Hepatocyte (in vitro differentiated cells): Measurements from ENCODE around the gene AFTPH. TPM values are rescaled to one million over a fixed set of nuclear protein-coding genes. Genes with fewer than 3 reads are reported as not detected.

ENCODE experiments used
- DNase-seq: peaks from one replicate; pipeline ENCODE4 v3.0.0-alpha.2; 2016; ENCODE audit warnings: low spot score
- H2AFZ ChIP-seq: fragments of 200-600 bp; sonication (generic); 2 replicates; pipeline ENCODE4 v1.6.0; 2016; ENCODE audit warnings: antibody characterized with exemption, mild to moderate bottlenecking
- H3K27ac ChIP-seq: fragments of 200-600 bp; sonication (generic); 2 replicates; pipeline ENCODE4 v1.5.1; 2016; ENCODE audit warnings: mild to moderate bottlenecking
- H3K27me3 ChIP-seq: fragments of 200-600 bp; sonication (generic); 2 replicates; pipeline ENCODE4 v1.6.1; 2016
- H3K36me3 ChIP-seq: fragments of 200-600 bp; sonication (generic); replicated peaks from 2 replicates; pipeline ENCODE4 v1.5.1; 2016; ENCODE audit warnings: low read depth; ENCODE audit not compliant: insufficient read depth
- H3K4me1 ChIP-seq: fragments of 200-600 bp; sonication (generic); 2 replicates; pipeline ENCODE4 v1.5.1; 2016; ENCODE audit warnings: mild to moderate bottlenecking, moderate library complexity; ENCODE audit not compliant: insufficient read depth
- H3K4me2 ChIP-seq: fragments of 200-600 bp; sonication (generic); 2 replicates; pipeline ENCODE4 v1.6.0; 2016
- H3K4me3 ChIP-seq: fragments of 200-600 bp; sonication (generic); 2 replicates; pipeline ENCODE4 v1.5.1; 2016; ENCODE audit warnings: mild to moderate bottlenecking
- H3K79me2 ChIP-seq: fragments of 200-600 bp; sonication (generic); 2 replicates; pipeline ENCODE4 v1.6.0; 2017; ENCODE audit warnings: mild to moderate bottlenecking
- H3K9me2 ChIP-seq: fragments of 200-600 bp; sonication (generic); replicated peaks from 2 replicates; pipeline ENCODE4 v1.6.0; 2017; ENCODE audit warnings: mild to moderate bottlenecking; ENCODE audit not compliant: insufficient read depth
- H3K9me3 ChIP-seq: fragments of 200-600 bp; sonication (generic); 2 replicates; pipeline ENCODE4 v1.5.1; 2016; ENCODE audit warnings: low read depth, mild to moderate bottlenecking
- H4K20me1 ChIP-seq: fragments of 200-600 bp; sonication (generic); 2 replicates; pipeline ENCODE4 v1.6.0; 2016; ENCODE audit warnings: mild to moderate bottlenecking; ENCODE audit not compliant: insufficient read depth, poor library complexity, severe bottlenecking
- CTCF ChIP-seq: fragments of 200-600 bp; sonication (generic); IDR thresholded peaks from 2 replicates; pipeline ENCODE4 v1.5.1; 2016; ENCODE audit warnings: antibody characterized with exemption, mild to moderate bottlenecking; ENCODE audit not compliant: poor library complexity
- EZH2 ChIP-seq: fragments of 200-600 bp; sonication (generic); IDR thresholded peaks from 2 replicates; pipeline ENCODE4 v1.6.1; 2016; ENCODE audit warnings: antibody characterized with exemption, mild to moderate bottlenecking, borderline replicate concordance
- EZH2phosphoT487 ChIP-seq: fragments of 200-600 bp; sonication (generic); IDR thresholded peaks from one replicate; pipeline ENCODE4 v1.6.1; 2018; ENCODE audit warnings: antibody characterized with exemption, mild to moderate bottlenecking, low read depth, moderate library complexity; ENCODE audit not compliant: unreplicated experiment, severe bottlenecking
- WGBS: methylation state at CpG from one replicate; pipeline ENCODE4 v1.1.6; 2016; ENCODE audit warnings: low lambda C conversion rate; ENCODE audit errors: missing lambda C conversion rate; 5-methylcytosine and 5-hydroxymethylcytosine counted together
- polyA plus RNA-seq: library from polyadenylated mRNA; unstranded; fragments of >200 nt; fragmentation: Nextera tagmentation; extraction: Ambion mirVana; gene quantifications from 2 replicates; pipeline ENCODE4 v1.2.1, GENCODE V29; 2016
- total RNA-seq: library from RNA; depleted of rRNA; stranded (reverse); fragments of >200 nt; gene quantifications from 2 replicates; pipeline ENCODE4 v1.2.3, GENCODE V29; 2014

The AFTPH gene
- total and polyA plus RNA-seq, 2 experiments from 2014 or later, result 11.8 to 50.9 TPM

DNA sequence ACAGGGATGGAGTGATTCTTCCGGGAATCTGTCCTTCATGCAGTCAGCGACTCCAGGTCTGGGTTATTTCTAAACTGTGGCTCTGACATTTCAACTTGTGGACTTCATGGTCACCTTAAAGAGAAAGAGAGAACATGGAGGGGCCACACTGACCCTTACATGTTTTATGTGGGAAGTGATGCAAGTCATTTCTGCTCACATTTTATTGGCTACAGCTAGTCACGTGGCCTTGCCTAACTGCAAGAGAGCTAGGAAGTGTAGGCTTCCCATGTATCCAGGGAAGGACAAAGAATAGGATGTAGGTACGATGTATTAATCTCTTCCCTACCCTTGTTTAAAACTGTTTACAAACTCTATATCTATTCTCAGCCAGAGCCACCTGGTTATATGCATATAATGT lies 30.3 kb upstream of the AFTPH start:
- Histone ChIP-seq H3K9me3 (no peaks in the 10 kb centered on the region), H3K9me2 (no peaks in the 10 kb centered on the region), H3K4me1 (no peaks in the 10 kb centered on the region), H2AFZ (no peak overlapping the region), H3K4me2 (no peak overlapping the region), H3K27me3 (no peaks in the 10 kb centered on the region), H3K79me2 (no peaks in the 10 kb centered on the region), H3K27ac (no peak overlapping the region), H3K36me3 (no peaks in the 10 kb centered on the region), H4K20me1 (no peaks in the 10 kb centered on the region), H3K4me3 (no peak overlapping the region)
- TF ChIP-seq EZH2 (no peak), CTCF (no peak), EZH2phosphoT487 (no peak)
- WGBS, result 91% methylated on average over 4 of the region's 4 CpGs
- no peak for DNase-seq

DNA sequence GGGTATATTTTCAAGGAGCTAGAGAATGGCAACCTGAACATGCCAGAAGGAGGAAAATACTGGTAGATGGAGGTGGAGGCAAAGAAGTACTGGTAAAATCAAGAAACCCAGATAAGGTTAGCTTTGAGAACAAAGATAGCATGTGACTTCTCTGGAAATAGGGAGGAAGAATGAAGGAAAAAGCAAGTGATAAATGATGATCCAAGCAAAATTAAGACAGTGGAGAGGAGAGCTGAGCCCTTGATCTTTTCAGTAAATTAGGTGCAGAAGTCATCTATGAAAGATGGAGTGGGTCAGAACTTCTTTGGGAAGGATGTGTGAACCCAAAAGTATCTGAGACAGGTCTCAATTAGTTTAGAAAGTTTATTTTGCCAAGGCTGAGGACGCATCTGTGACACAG lies 25.7 kb upstream of the AFTPH start:
- Histone ChIP-seq H4K20me1 (no peaks in the 10 kb centered on the region), H2AFZ (no peak overlapping the region), H3K27ac (no peak overlapping the region), H3K9me3 (no peaks in the 10 kb centered on the region), H3K36me3 (no peaks in the 10 kb centered on the region), H3K27me3 (no peaks in the 10 kb centered on the region), H3K4me3 (no peak overlapping the region), H3K9me2 (no peaks in the 10 kb centered on the region), H3K4me1 (no peaks in the 10 kb centered on the region), H3K79me2 (no peaks in the 10 kb centered on the region), H3K4me2 (no peak overlapping the region)
- 89% methylated on average over 1 of the region's 1 CpG for WGBS
- no peak for DNase-seq
- no peak for TF ChIP-seq CTCF
- TF ChIP-seq EZH2phosphoT487, result no peak
- no peak for TF ChIP-seq EZH2

- Histone ChIP-seq H3K36me3 (no peaks in the 10 kb centered on the region), H3K9me3 (no peaks in the 10 kb centered on the region), H3K4me2 (no peak overlapping the region), H3K27ac (no peak overlapping the region), H3K4me1 (no peaks in the 10 kb centered on the region), H3K27me3 (no peaks in the 10 kb centered on the region), H2AFZ (no peak overlapping the region), H3K79me2 (no peaks in the 10 kb centered on the region), H3K9me2 (no peaks in the 10 kb centered on the region), H3K4me3 (no peak overlapping the region), H4K20me1 (no peaks in the 10 kb centered on the region)
- TF ChIP-seq EZH2phosphoT487, result no peak
- no peak for TF ChIP-seq EZH2
- TF ChIP-seq CTCF, result no peak
- DNase-seq, result no peak
- 92% methylated on average over 5 of the region's 5 CpGs for WGBS
Measured at GRCh38 chr2:64500549-64500948, 23.6 kb upstream of the AFTPH start.

GRCh38 chr2:64501946-64502345 lies 22.2 kb upstream of the AFTPH start:
- H3K27ac ChIP-seq, result no peak overlapping the region
- TF ChIP-seq EZH2phosphoT487, result no peak
- no peak for TF ChIP-seq CTCF
- no peak for TF ChIP-seq EZH2
- no peak overlapping the region for H2AFZ ChIP-seq
- no peaks in the 10 kb centered on the region for H3K79me2 ChIP-seq
- H3K4me2 ChIP-seq, result no peak overlapping the region
- no peak overlapping the region for H3K4me3 ChIP-seq
- no peaks in the 10 kb centered on the region for H4K20me1 ChIP-seq
- H3K9me2 ChIP-seq, result no peaks in the 10 kb centered on the region
- H3K4me1 ChIP-seq, result no peaks in the 10 kb centered on the region
- WGBS, result 85% methylated on average over 1 of the region's 1 CpG
- no peaks in the 10 kb centered on the region for H3K27me3 ChIP-seq
- DNase-seq, result no peak
- H3K36me3 ChIP-seq, result no peaks in the 10 kb centered on the region
- no peaks in the 10 kb centered on the region for H3K9me3 ChIP-seq
